SJCRH30 (cell line): Measurements from ENCODE around the gene MORC1. TPM values are rescaled to one million over a fixed set of nuclear protein-coding genes. Genes with fewer than 3 reads are reported as not detected.

ENCODE experiments used
- DNase-seq, 2 experiments: peaks; one replicate each; pipeline ENCODE4 v3.0.0-alpha.2; 2015 to 2020
- H3K27ac ChIP-seq: fragments of 250-450 bp; sonication (Bioruptor Pico); 2 replicates; pipeline ENCODE4 v1.5.1; 2020; ENCODE audit warnings: mild to moderate bottlenecking, moderate library complexity
- H3K27me3 ChIP-seq: fragments of 250-450 bp; sonication (Bioruptor Pico); 2 replicates; pipeline ENCODE4 v1.5.1; 2020; ENCODE audit warnings: mild to moderate bottlenecking, moderate library complexity
- H3K36me3 ChIP-seq: fragments of 250-450 bp; sonication (Bioruptor Pico); 2 replicates; pipeline ENCODE4 v1.5.1; 2020; ENCODE audit warnings: mild to moderate bottlenecking, moderate library complexity
- H3K4me1 ChIP-seq: fragments of 250-450 bp; sonication (Bioruptor Pico); 2 replicates; pipeline ENCODE4 v1.5.1; 2020; ENCODE audit warnings: mild to moderate bottlenecking, moderate library complexity
- H3K4me3 ChIP-seq: fragments of 250-450 bp; sonication (Bioruptor Pico); 2 replicates; pipeline ENCODE4 v1.5.1; 2020; ENCODE audit warnings: mild to moderate bottlenecking, moderate library complexity
- H3K9me3 ChIP-seq: fragments of 250-450 bp; sonication (Bioruptor Pico); replicated peaks from 2 replicates; pipeline ENCODE4 v1.5.1; 2020; ENCODE audit warnings: mild to moderate bottlenecking, moderate library complexity
- total RNA-seq: library from RNA; depleted of rRNA; stranded (reverse); fragments of >200 nt; shearing (Covaris generic); gene quantifications from 2 replicates; pipeline ENCODE4 v1.2.3, GENCODE V29; 2014

The MORC1 gene
- total RNA-seq, 1 experiment from 2014 or later: not detected

DNA sequence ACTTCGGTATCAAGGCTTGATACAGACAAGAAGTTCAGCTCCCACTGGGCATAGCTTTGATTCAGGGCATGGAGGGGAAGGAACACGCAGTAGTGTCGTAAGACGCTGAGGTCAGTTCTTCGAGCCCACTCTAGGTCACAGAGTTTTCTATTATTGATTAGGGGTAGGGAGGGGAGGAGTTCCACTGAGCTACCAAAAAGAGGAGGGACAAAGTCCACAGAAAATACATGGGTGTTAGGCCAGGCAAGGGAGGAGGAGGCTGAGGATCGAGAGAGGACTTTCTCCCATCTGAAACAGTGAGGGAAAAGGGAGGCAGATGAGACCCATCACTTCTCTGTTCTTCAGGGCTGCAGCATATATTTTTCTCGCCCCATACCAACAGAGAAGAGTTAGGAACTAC lies 89.2 kb downstream of the MORC1 start:
- H3K9me3 ChIP-seq: no peaks in the 10 kb centered on the region
- H3K27ac ChIP-seq: no peak overlapping the region
- no peak overlapping the region for H3K4me3 ChIP-seq
- no peaks in the 10 kb centered on the region for H3K36me3 ChIP-seq
- no peaks in the 10 kb centered on the region for H3K27me3 ChIP-seq
- H3K4me1 ChIP-seq: no peaks in the 10 kb centered on the region
- no peak for DNase-seq

GRCh38 chr3:109026821-109027220 lies 91.1 kb downstream of the MORC1 start:
- H3K9me3 ChIP-seq: no peaks in the 10 kb centered on the region
- no peaks in the 10 kb centered on the region for H3K27me3 ChIP-seq
- H3K4me1 ChIP-seq: no peaks in the 10 kb centered on the region
- H3K27ac ChIP-seq: no peak overlapping the region
- no peaks in the 10 kb centered on the region for H3K36me3 ChIP-seq
- H3K4me3 ChIP-seq: no peak overlapping the region
- no peak for DNase-seq

DNA sequence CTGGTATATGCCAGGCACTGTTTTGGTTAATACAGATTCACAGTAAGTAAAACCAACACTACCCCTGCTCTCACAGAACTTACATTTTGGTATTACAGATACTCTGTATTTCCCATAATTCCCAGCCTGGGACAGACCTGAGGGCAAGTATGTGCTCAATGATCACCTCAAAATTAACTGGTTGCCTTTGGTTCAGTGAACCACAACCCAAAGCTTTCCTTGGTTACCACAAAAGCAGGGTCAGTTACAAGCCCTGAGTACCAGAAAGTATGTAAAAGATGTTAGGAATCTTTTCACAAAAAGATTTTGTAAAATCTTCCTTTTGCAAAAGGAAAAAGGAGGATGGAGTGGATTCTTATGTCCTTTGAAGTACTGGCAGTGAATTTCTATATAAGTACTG lies 92.0 kb downstream of the MORC1 start:
- no peaks in the 10 kb centered on the region for H3K27me3 ChIP-seq
- DNase-seq: no peak
- H3K27ac ChIP-seq: no peak overlapping the region
- H3K9me3 ChIP-seq: no peaks in the 10 kb centered on the region
- H3K36me3 ChIP-seq: no peaks in the 10 kb centered on the region
- no peaks in the 10 kb centered on the region for H3K4me1 ChIP-seq
- H3K4me3 ChIP-seq: no peak overlapping the region

DNA sequence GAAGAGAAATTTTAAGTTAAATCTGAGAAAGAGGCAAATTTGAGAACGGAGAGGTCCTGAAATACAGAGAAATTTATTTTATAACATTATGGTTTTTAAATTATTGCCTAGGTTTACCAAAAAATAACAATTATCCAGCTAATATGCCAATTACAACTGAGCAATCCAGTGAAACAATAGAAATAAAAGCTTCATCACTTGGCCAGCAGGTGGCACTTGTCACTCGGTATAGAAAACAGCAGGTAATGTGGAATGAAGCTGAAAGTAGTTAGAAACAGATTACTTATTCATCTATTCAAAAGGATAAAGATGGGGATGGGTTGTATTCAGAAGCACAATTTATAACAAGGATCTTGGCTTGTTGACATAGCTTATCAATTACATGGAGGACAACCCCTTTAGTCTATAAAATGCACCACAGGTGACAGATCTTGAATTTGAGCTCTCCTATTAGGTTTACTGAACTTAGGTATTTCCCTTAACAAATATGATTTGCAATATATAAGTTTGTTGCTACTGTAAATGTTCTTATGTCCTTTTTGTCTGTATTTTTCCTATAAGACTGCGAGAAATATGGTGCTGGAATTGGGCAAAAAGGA lies 94.2 kb downstream of the MORC1 start:
- no peak overlapping the region for H3K4me3 ChIP-seq
- peak; percentile 8 to 58 for DNase-seq

GRCh38 chr3:109023167-109023566 lies 94.8 kb downstream of the MORC1 start:
- no peaks in the 10 kb centered on the region for H3K36me3 ChIP-seq

More for the DNA sequence above, 94.2 kb downstream of the MORC1 start:
- Histone ChIP-seq H3K27me3 (no peaks in the 10 kb centered on the region), H3K36me3 (no peaks in the 10 kb centered on the region), H3K4me1 (no peaks in the 10 kb centered on the region), H3K27ac (no peak overlapping the region), H3K9me3 (no peaks in the 10 kb centered on the region)

GRCh38 chr3:109021556-109021955 lies 96.4 kb downstream of the MORC1 start:
- Histone ChIP-seq H3K9me3 (no peaks in the 10 kb centered on the region), H3K4me1 (no peaks in the 10 kb centered on the region), H3K36me3 (no peaks in the 10 kb centered on the region), H3K27ac (no peak overlapping the region), H3K27me3 (no peaks in the 10 kb centered on the region; the same call in 1 of the 2 replicates), H3K4me3 (no peak overlapping the region)
- DNase-seq: no peak

More at GRCh38 chr3:109023167-109023566, 94.8 kb downstream of the MORC1 start:
- H3K4me1 ChIP-seq: no peaks in the 10 kb centered on the region
- no peak overlapping the region for H3K4me3 ChIP-seq
- no peaks in the 10 kb centered on the region for H3K27me3 ChIP-seq
- no peak for DNase-seq
- H3K9me3 ChIP-seq: no peaks in the 10 kb centered on the region
- no peak overlapping the region for H3K27ac ChIP-seq

GRCh38 chr3:109018828-109019227 lies 99.1 kb downstream of the MORC1 start:
- H3K27ac ChIP-seq: no peak overlapping the region
- H3K9me3 ChIP-seq: no peaks in the 10 kb centered on the region
- no peak overlapping the region for H3K4me3 ChIP-seq
- H3K36me3 ChIP-seq: no peaks in the 10 kb centered on the region
- DNase-seq: peak in 1 of 2 experiments; percentile 26
- no peaks in the 10 kb centered on the region; the same call in 1 of the 2 replicates for H3K27me3 ChIP-seq
- H3K4me1 ChIP-seq: no peaks in the 10 kb centered on the region

GRCh38 chr3:109005443-109005842 lies 112.5 kb downstream of the MORC1 start:
- Histone ChIP-seq H3K4me3 (no peak overlapping the region), H3K4me1 (no peaks in the 10 kb centered on the region), H3K27ac (no peak overlapping the region), H3K27me3 (no peaks in the 10 kb centered on the region; the same call in 1 of the 2 replicates), H3K36me3 (no peaks in the 10 kb centered on the region), H3K9me3 (no peaks in the 10 kb centered on the region)
- no peak for DNase-seq

DNA sequence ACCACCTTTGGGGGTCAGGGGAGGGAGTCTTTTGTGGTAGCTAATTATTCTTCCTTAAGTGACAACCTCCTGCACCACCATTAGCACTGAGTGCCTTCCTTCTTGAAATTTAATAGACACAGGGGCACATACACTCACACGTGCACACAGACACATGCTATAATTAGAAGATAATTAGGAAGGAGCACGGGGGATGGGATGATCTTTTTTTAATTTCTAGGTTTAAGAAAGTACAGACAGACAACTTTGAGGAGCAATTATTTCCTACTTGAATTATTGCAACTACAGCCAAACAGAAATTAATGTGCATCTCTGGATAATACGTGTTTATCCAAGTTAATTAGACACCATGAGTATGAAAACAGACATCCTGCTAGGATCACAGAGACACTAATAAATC lies 119.5 kb downstream of the MORC1 start:
- Histone ChIP-seq H3K4me1 (no peaks in the 10 kb centered on the region), H3K4me3 (no peak overlapping the region), H3K36me3 (no peaks in the 10 kb centered on the region), H3K27ac (no peak overlapping the region), H3K9me3 (no peaks in the 10 kb centered on the region), H3K27me3 (no peaks in the 10 kb centered on the region; the same call in 1 of the 2 replicates)
- no peak for DNase-seq

DNA sequence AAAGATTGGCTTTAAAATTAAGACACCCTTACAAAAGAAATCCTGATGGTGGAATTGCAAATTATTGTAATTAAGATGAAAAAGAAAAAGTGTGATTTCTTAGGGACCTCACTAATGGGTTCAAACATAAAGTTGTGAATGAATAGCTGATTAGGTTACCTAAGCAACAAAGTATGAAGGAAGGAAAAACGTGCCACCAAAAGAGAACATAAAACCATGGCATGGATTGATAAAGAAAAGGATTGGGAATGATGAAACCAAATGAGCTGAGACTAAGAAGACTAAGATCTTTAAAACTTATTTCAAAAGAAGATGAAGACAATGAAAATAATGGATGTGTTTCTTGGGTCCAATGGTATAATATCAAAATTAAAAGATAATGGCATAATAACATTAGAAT lies 132.1 kb downstream of the MORC1 start:
- no peak overlapping the region for H3K27ac ChIP-seq
- H3K9me3 ChIP-seq: no peaks in the 10 kb centered on the region
- no peaks in the 10 kb centered on the region for H3K36me3 ChIP-seq
- no peaks in the 10 kb centered on the region for H3K27me3 ChIP-seq
- H3K4me1 ChIP-seq: no peaks in the 10 kb centered on the region
- H3K4me3 ChIP-seq: no peak overlapping the region
- no peak for DNase-seq

DNA sequence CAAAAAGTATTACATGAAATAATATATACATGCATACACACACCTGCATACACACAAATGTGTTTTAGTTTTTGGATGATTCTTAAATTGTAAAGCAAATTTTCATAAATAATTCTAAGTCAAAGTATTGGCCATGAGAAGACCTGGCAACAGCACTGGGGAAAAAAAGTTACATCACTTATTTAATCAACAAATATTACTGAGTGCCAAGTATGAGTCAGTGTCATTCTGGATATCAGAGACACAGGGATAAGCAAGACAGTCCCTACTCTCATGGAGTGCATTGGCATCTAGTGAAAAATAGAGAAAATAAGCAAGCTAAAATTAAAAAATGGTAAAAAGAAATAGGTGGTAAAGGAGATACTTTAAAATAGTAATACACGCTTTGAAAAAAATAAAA lies 134.9 kb downstream of the MORC1 start:
- Histone ChIP-seq H3K36me3 (no peaks in the 10 kb centered on the region), H3K27ac (no peak overlapping the region), H3K9me3 (no peaks in the 10 kb centered on the region), H3K4me1 (no peaks in the 10 kb centered on the region), H3K27me3 (no peaks in the 10 kb centered on the region), H3K4me3 (no peak overlapping the region)
- DNase-seq: no peak

DNA sequence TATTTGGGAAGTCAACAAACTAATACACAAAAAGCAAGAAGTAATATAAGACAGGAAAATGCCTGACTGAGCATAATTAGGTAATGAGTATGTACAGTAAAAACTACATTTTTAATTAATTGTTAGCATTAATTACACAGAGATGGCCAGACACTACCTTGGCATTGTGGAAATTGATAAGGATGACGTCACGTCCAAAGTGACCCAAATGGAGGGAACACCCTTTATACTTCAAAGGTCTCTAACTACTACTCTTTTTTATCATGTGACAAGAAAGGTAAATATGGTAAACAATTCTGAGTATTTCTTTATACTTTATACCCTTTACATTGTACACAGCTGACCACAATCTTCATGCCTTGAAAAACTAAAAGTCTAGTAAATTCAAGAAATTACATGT lies 141.9 kb downstream of the MORC1 start:
- Histone ChIP-seq H3K4me3 (no peak overlapping the region), H3K27ac (no peak overlapping the region), H3K4me1 (no peaks in the 10 kb centered on the region), H3K36me3 (no peaks in the 10 kb centered on the region), H3K9me3 (no peaks in the 10 kb centered on the region), H3K27me3 (no peaks in the 10 kb centered on the region)
- no peak for DNase-seq

- no peak overlapping the region for H3K27ac ChIP-seq
- no peaks in the 10 kb centered on the region for H3K36me3 ChIP-seq
Observed at GRCh38 chr3:108973019-108973418, 144.9 kb downstream of the MORC1 start.

DNA sequence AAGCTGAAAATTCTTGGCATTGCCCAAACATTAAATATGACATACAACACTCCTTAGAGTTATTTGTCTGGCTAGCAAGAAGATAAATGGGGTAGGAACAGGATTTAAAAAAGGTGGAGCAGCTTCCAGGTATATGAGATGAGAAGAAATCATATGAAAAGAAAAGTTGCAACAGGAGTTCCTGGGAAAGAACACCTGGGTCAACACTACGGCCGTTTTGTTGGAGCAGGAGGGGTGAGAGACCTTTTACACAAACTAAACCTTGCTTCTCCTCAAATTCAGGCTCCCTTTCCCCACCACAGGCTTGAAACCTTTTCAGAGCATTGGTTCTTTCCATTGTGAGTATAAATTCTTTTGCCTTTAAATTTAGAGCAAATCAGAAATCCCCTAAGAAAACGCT lies 145.5 kb downstream of the MORC1 start:
- Histone ChIP-seq H3K4me3 (no peak overlapping the region), H3K9me3 (no peaks in the 10 kb centered on the region), H3K27me3 (no peaks in the 10 kb centered on the region), H3K36me3 (no peaks in the 10 kb centered on the region), H3K27ac (no peak overlapping the region), H3K4me1 (no peaks in the 10 kb centered on the region)
- DNase-seq: no peak

More at GRCh38 chr3:108973019-108973418, 144.9 kb downstream of the MORC1 start:
- Histone ChIP-seq H3K4me1 (no peaks in the 10 kb centered on the region), H3K27me3 (no peaks in the 10 kb centered on the region), H3K9me3 (no peaks in the 10 kb centered on the region), H3K4me3 (no peak overlapping the region)
- no peak for DNase-seq

GRCh38 chr3:108970561-108970960 lies 147.4 kb downstream of the MORC1 start:
- Histone ChIP-seq H3K27me3 (no peaks in the 10 kb centered on the region), H3K36me3 (no peaks in the 10 kb centered on the region), H3K4me1 (no peaks in the 10 kb centered on the region), H3K27ac (no peak overlapping the region), H3K4me3 (no peak overlapping the region), H3K9me3 (no peaks in the 10 kb centered on the region)
- DNase-seq: peak; percentile 2 to 5

DNA sequence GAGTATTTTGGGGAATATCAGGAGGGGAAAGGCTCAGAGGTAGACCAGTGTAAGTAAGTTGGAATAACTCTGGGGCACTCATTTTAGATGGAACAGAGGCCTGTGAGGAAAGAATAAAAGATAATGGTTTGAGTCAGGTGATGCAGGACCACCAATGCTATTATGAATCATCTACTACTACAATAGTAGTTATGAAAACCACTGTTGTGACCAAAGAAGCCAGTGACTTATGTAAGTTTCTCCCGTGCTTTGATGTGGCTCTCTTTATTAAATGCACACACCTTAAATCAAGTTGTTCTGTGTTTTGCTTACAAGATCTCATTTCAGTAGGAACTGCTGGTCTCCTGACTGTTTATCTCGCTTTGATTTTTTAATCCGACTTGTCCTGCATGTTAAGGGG lies 151.2 kb downstream of the MORC1 start:
- no peak for DNase-seq
- H3K27me3 ChIP-seq: no peaks in the 10 kb centered on the region
- no peak overlapping the region for H3K4me3 ChIP-seq
- H3K27ac ChIP-seq: no peak overlapping the region
- H3K9me3 ChIP-seq: no peaks in the 10 kb centered on the region
- no peaks in the 10 kb centered on the region for H3K36me3 ChIP-seq
- H3K4me1 ChIP-seq: no peaks in the 10 kb centered on the region
